IMR-90 (cell line): ENCODE results near the gene TTI1. TPM values are rescaled to one million over a fixed set of nuclear protein-coding genes. Genes with fewer than 3 reads are reported as not detected.

ENCODE experiments used
- ATAC-seq: fragments of 200-7000 bp; cut with Tn5 transposase; 2 replicates; pipeline ENCODE4 v1.9.1; 2020; ENCODE audit warnings: low read depth, mild to moderate bottlenecking, moderate library complexity
- BruUV-seq: library from RNA; stranded (reverse); fragments of 400-500 nt; replicated peaks from 2 replicates; lab custom pipeline; 2021; lab: Mats Ljungman, UMichigan
- CTCF ChIA-PET: fragments of 300-600 bp; formaldehyde crosslinking; extraction: SDS; loops from one replicate; lab custom pipeline; 2021; ENCODE audit warnings: antibody characterized with exemption; lab: Yijun Ruan, JAX
- POLR2A ChIA-PET: fragments of 300-600 bp; sonication (Branson Sonifier 250); formaldehyde crosslinking; loops from one replicate; lab custom pipeline; 2022; ENCODE audit warnings: antibody characterized with exemption; ENCODE audit not compliant: unreplicated experiment; lab: Charles Lee
- DNase-seq: peaks from one replicate; pipeline ENCODE4 v3.0.0; 2013
- H2AFZ ChIP-seq: replicated peaks from 2 replicates; pipeline ENCODE3; 2013; ENCODE audit warnings: low read length, mild to moderate bottlenecking; ENCODE audit not compliant: poor library complexity
- H2AK5ac ChIP-seq: 2 replicates; pipeline ENCODE4 v1.6.1; 2013; ENCODE audit warnings: low read depth, low read length, inconsistent platforms
- H2AK9ac ChIP-seq: replicated peaks from 2 replicates; pipeline ENCODE3; 2013; ENCODE audit warnings: mild to moderate bottlenecking, low read depth, low read length, moderate library complexity; ENCODE audit not compliant: poor library complexity
- H2BK120ac ChIP-seq: 2 replicates; pipeline ENCODE4 v1.6.1; 2013; ENCODE audit warnings: low read depth, low read length, inconsistent platforms
- H2BK15ac ChIP-seq: 3 replicates; pipeline ENCODE4 v1.6.1; 2013; ENCODE audit warnings: low read depth, low read length, inconsistent platforms
- H2BK20ac ChIP-seq: 2 replicates; pipeline ENCODE4 v1.6.1; 2013; ENCODE audit warnings: low read depth, mild to moderate bottlenecking, inconsistent platforms, low read length, moderate library complexity
- H2BK5ac ChIP-seq: 2 replicates; pipeline ENCODE4 v1.6.1; 2013; ENCODE audit warnings: mild to moderate bottlenecking, low read depth, low read length, inconsistent platforms; ENCODE audit not compliant: poor library complexity, severe bottlenecking
- H3K14ac ChIP-seq: replicated peaks from 2 replicates; pipeline ENCODE4 v1.6.1; 2013; ENCODE audit warnings: low read depth, low read length, inconsistent platforms
- H3K18ac ChIP-seq: 2 replicates; pipeline ENCODE4 v1.6.1; 2013; ENCODE audit warnings: low read depth, low read length, control low read depth
- H3K23ac ChIP-seq: 2 replicates; pipeline ENCODE4 v1.6.1; 2013; ENCODE audit warnings: low read depth, low read length, inconsistent platforms
- H3K27ac ChIP-seq: 2 replicates; pipeline ENCODE4 v1.5.1; 2013; ENCODE audit warnings: mild to moderate bottlenecking, control low read depth, low read length; ENCODE audit not compliant: insufficient read depth
- H3K27me3 ChIP-seq: 2 replicates; pipeline ENCODE4 v1.6.1; 2013; ENCODE audit warnings: low read length; ENCODE audit not compliant: control insufficient read depth, insufficient read depth
- H3K36me3 ChIP-seq: 2 replicates; pipeline ENCODE4 v1.6.1; 2013; ENCODE audit warnings: low read length, mixed read lengths; ENCODE audit not compliant: control insufficient read depth, insufficient read depth
- H3K4ac ChIP-seq: 2 replicates; pipeline ENCODE4 v1.6.1; 2013; ENCODE audit warnings: low read depth, low read length, inconsistent platforms
- H3K4me1 ChIP-seq: 2 replicates; pipeline ENCODE4 v1.6.1; 2013; ENCODE audit warnings: low read length, mixed read lengths; ENCODE audit not compliant: control insufficient read depth, insufficient read depth
- H3K4me2 ChIP-seq: 2 replicates; pipeline ENCODE4 v1.6.1; 2013; ENCODE audit warnings: low read depth, mild to moderate bottlenecking, control low read depth, low read length, moderate library complexity
- H3K4me3 ChIP-seq: 2 replicates; pipeline ENCODE4 v1.5.1; 2013; ENCODE audit warnings: low read depth, mild to moderate bottlenecking, control low read depth, low read length, moderate library complexity; ENCODE audit not compliant: insufficient read depth
- H3K56ac ChIP-seq: 2 replicates; pipeline ENCODE4 v1.6.1; 2013; ENCODE audit warnings: low read length, inconsistent platforms; ENCODE audit not compliant: insufficient read depth; ENCODE audit errors: extremely low read depth
- H3K79me1 ChIP-seq, 2 experiments: 2 replicates each; pipeline ENCODE4 v1.6.1; 2013; ENCODE audit warnings: low read length in 2 of 2, inconsistent platforms in 1 of 2, low read depth in 1 of 2
- H3K9ac ChIP-seq: 2 replicates; pipeline ENCODE4 v1.6.1; 2013; ENCODE audit warnings: low read depth, low read length, control low read depth
- H3K9me1 ChIP-seq: 2 replicates; pipeline ENCODE4 v1.6.1; 2013; ENCODE audit warnings: low read length, inconsistent platforms; ENCODE audit not compliant: insufficient read depth
- H3K9me3 ChIP-seq: 2 replicates; pipeline ENCODE4 v1.6.1; 2013; ENCODE audit warnings: low read length; ENCODE audit not compliant: control insufficient read depth, insufficient read depth
- H4K20me1 ChIP-seq: 2 replicates; pipeline ENCODE4 v1.6.1; 2013; ENCODE audit warnings: low read length, inconsistent platforms; ENCODE audit not compliant: insufficient read depth
- H4K5ac ChIP-seq: 2 replicates; pipeline ENCODE4 v1.6.1; 2013; ENCODE audit warnings: mild to moderate bottlenecking, low read depth, low read length, control low read depth
- H4K8ac ChIP-seq, 2 experiments: 2 replicates each; pipeline ENCODE4 v1.6.1; 2013; ENCODE audit warnings: low read depth in 2 of 2, low read length in 2 of 2, control low read depth in 1 of 2, inconsistent platforms in 1 of 2
- H4K91ac ChIP-seq: 2 replicates; pipeline ENCODE4 v1.6.1; 2013; ENCODE audit warnings: low read depth, low read length, inconsistent platforms; ENCODE audit not compliant: insufficient read depth
- MAZ ChIP-seq: IDR thresholded peaks from 2 replicates; pipeline ENCODE4 v1.6.1; 2012; ENCODE audit warnings: low read depth, mild to moderate bottlenecking, low read length, improper control_type of control experiment, moderate library complexity, borderline replicate concordance
- WGBS, 2 experiments: methylation state at CpG; one replicate each; pipeline versions ENCODE4 v1.1.5 to v1.1.7; 2013; ENCODE audit warnings: missing lambda C conversion rate in 2 of 2; ENCODE audit not compliant: insufficient read length in 1 of 2; ENCODE audit errors: extremely low coverage in 2 of 2; 5-methylcytosine and 5-hydroxymethylcytosine counted together
- dilution Hi-C: fragments of 300-500 bp; cut with HindIII; formaldehyde crosslinking; loops from one replicate; pipeline ENCODE4 v1.14.3; 2018; ENCODE audit warnings: low sequenced_read_pairs; ENCODE audit not compliant: unreplicated experiment
- in situ Hi-C: fragments of 300-500 bp; cut with MboI; formaldehyde crosslinking; loops from 3 replicates; pipeline ENCODE4 v1.14.3; 2019; ENCODE audit warnings: low sequenced_read_pairs, inconsistent platforms, mixed read lengths
- intact Hi-C: fragments of 100-400 bp; cut with micrococcal nuclease; formaldehyde crosslinking; loops from 2 replicates; pipeline ENCODE4 v1.10.0; 2022
- polyA plus RNA-seq, 3 experiments: library from polyadenylated mRNA; depleted of rRNA; stranded (reverse); fragments of >200 nt; gene quantifications; 2 replicates each; pipeline ENCODE4 v1.2.3, GENCODE V29; 2012; ENCODE audit warnings: low replicate concordance in 1 of 3
- total RNA-seq: library from RNA; depleted of rRNA; stranded (reverse); fragments of >200 nt; gene quantifications from 2 replicates; pipeline ENCODE4 v1.2.3, GENCODE V29; 2012

Gene TTI1
- total and polyA plus RNA-seq, 2 of the 4 experiments (the other 2 are of a cell fraction): 12.5 to 17.6 TPM

DNA sequence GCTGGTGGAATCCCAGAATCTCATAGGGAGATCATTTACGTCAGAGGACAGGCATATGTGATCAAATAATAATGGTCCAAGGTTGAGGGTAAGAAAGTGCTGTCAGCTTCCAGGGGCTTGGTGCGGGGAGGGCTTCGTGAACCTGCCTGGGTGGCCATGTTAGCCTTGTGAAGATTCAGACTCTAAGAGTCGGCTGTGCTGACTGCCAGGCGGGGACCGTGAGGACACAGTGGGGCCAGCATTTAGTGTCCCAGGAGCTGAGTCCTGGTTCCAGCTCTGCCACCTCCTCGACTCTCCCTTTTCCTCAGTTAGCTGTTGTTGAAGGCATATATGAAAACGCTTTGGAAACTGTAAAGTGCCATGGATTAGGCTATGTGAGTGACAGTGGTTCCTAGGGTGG lies 96.8 kb downstream of the TTI1 start:
- POLR2A ChIA-PET: interaction anchor here (0.6 kb wide), 1 partner anchor 290 kb away, joined by 5 read pairs; no protein-coding TSS in a partner anchor
- Histone ChIP-seq H3K36me3 (no peaks in the 10 kb centered on the region), H2BK15ac (no peak overlapping the region), H2BK20ac (no peak overlapping the region), H2BK5ac (no peak overlapping the region), H4K91ac (no peak overlapping the region), H2BK120ac (no peak overlapping the region), H3K4me2 (no peak overlapping the region), H3K79me1 (no peaks in the 10 kb centered on the region), H3K9me1 (no peaks in the 10 kb centered on the region), H3K9ac (no peak overlapping the region), H3K9me3 (no peaks in the 10 kb centered on the region), H3K27me3 (peaks cover 34% of the 10 kb centered on the region), H3K4me3 (no peak overlapping the region), H3K4ac (no peak overlapping the region), H4K5ac (no peak overlapping the region), H4K20me1 (no peaks in the 10 kb centered on the region), H2AK9ac (no peak overlapping the region), H3K23ac (no peak overlapping the region), H2AFZ (no peak overlapping the region), H3K18ac (no peak overlapping the region), H3K14ac (no peak overlapping the region), H2AK5ac (no peak overlapping the region), H4K8ac (no peak overlapping the region), H3K27ac (no peak overlapping the region), H3K56ac (no peak overlapping the region), H3K4me1 (no peaks in the 10 kb centered on the region)
- CTCF ChIA-PET: no interaction called here
- ATAC-seq: no peak
- TF ChIP-seq MAZ: no peak
- no TSS peak for BruUV-seq
- in situ Hi-C loops (no loop called here), dilution Hi-C loops (no loop called here), intact Hi-C loops (no loop called here)
- no peak for DNase-seq
- WGBS, 2 experiments: no CpG with 5 or more reads among the region's 8 CpGs
